Urinary bladder (tissue), 4 donors: ENCODE measurements around the gene VASP. TPM values are rescaled to one million over a fixed set of nuclear protein-coding genes. Genes with fewer than 3 reads are reported as not detected.

Experiments used
- DNase-seq: peaks from one replicate; pipeline ENCODE4 v3.0.0-alpha.2; 2015; ENCODE audit errors: extremely low spot score
- H3K27ac ChIP-seq: one replicate; pipeline ENCODE4 v1.5.1; 2013; ENCODE audit warnings: low read depth, mild to moderate bottlenecking, moderate library complexity
- H3K36me3 ChIP-seq: one replicate; pipeline ENCODE4 v1.6.1; 2013; ENCODE audit warnings: mild to moderate bottlenecking, moderate library complexity; ENCODE audit not compliant: insufficient read depth
- H3K4me1 ChIP-seq: one replicate; pipeline ENCODE4 v1.6.1; 2013; ENCODE audit warnings: mild to moderate bottlenecking, moderate library complexity; ENCODE audit not compliant: insufficient read depth
- H3K4me3 ChIP-seq: one replicate; pipeline ENCODE4 v1.5.1; 2013; ENCODE audit warnings: low read depth, low read length
- WGBS: extraction: QIAGEN DNeasy Blood & Tissue Kit; methylation state at CpG from one replicate; pipeline ENCODE4 v1.1.7; 2013; 5-methylcytosine and 5-hydroxymethylcytosine counted together
- polyA plus RNA-seq: library from polyadenylated mRNA; stranded (reverse); fragments of 200-250 nt; gene quantifications from one replicate; pipeline ENCODE4 v1.2.3, GENCODE V29; 2013
- total RNA-seq: library from RNA; depleted of rRNA; stranded (reverse); fragments of >200 nt; gene quantifications from one replicate; pipeline ENCODE4 v1.2.3, GENCODE V29; 2014
- donor health status: healthy with polysubstance abuse.
- donor health status: healthy.

Gene VASP
- total RNA-seq (42.6 TPM), polyA plus RNA-seq (174 TPM)

DNA sequence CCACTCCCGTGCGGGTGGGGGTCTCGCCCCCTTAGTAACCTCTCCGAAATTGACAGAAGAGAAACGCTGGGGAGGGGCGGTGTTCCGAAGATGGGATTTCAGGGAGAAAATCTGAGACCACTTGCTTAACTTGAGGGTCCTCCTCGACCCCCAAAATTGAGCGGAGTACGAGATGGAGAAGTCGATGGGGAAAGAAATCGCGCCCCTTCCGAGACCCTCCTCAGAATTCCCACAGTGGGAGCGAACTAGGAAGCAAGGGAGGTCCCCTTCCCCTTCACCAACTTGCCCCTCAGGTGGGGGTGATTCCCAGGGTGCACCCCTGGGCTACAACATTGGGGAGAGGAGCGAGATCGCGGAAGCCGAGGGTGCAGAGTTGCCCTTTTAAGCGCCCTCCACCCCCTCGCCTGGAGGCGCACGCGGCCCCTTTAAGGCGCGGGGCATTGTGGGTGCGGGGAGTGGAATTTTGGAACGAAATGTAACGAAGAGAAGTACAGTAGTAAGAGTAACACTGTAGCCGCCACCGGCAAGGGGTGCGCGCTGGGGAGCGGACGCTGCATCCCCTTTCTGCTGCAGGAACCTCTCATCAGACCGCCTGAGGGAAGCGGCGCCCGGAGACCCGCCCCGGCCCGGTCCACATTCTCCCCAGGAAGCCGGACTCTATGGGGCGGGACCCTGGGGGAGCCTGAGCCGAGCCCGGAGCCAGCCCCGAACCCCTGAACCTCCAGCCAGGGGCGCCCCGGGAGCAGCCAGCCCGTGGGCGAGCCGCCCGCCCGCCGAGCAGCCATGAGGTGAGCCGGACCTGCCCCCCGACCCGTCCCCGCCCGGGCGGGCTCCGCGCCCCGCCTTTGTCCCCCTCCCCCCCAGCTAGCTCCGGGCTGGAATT, at the start of gene VASP:
VASP (plus strand) TSS at position 491 of the 883 bp plus-strand sequence; CDS start at position 784, 293 bp downstream.
- WGBS: under 1% methylated on average over 65 of the region's 65 CpGs
- Histone ChIP-seq H3K36me3 (no peaks in the 10 kb centered on the region), H3K4me3 (peak within 1 kb of the TSS; percentile 93), H3K27ac (peak within 1 kb of the TSS; percentile 84), H3K4me1 (no peaks in the 10 kb centered on the region)
- peak; percentile 69 for DNase-seq

- Histone ChIP-seq H3K36me3 (no peaks in the 10 kb centered on the region), H3K27ac (no peak overlapping the region), H3K4me3 (no peak overlapping the region), H3K4me1 (no peaks in the 10 kb centered on the region)
- DNase-seq: no peak
Measured at GRCh38 chr19:45457776-45458175, 49.5 kb upstream of the VASP start.

- no peak overlapping the region for H3K4me3 ChIP-seq
- H3K36me3 ChIP-seq: no peaks in the 10 kb centered on the region
- WGBS: 54% methylated on average over 8 of the region's 8 CpGs
- H3K27ac ChIP-seq: no peak overlapping the region
- no peak for DNase-seq
- no peaks in the 10 kb centered on the region for H3K4me1 ChIP-seq
Measured at GRCh38 chr19:45460807-45461347, 46.4 kb upstream of the VASP start.

GRCh38 chr19:45462174-45462573, 45.1 kb upstream of the VASP start:
- Histone ChIP-seq H3K4me3 (no peak overlapping the region), H3K36me3 (no peaks in the 10 kb centered on the region), H3K27ac (no peak overlapping the region), H3K4me1 (no peaks in the 10 kb centered on the region)
- 67% methylated on average over 4 of the region's 4 CpGs for WGBS
- no peak for DNase-seq

GRCh38 chr19:45463241-45463640, 44.0 kb upstream of the VASP start:
- 71% methylated on average over 4 of the region's 4 CpGs for WGBS
- Histone ChIP-seq H3K4me3 (no peak overlapping the region), H3K4me1 (no peaks in the 10 kb centered on the region), H3K27ac (no peak overlapping the region), H3K36me3 (no peaks in the 10 kb centered on the region)
- DNase-seq: no peak

GRCh38 chr19:45464274-45464673, 43.0 kb upstream of the VASP start:
- Histone ChIP-seq H3K4me1 (no peaks in the 10 kb centered on the region), H3K36me3 (no peaks in the 10 kb centered on the region), H3K4me3 (no peak overlapping the region), H3K27ac (no peak overlapping the region)
- DNase-seq: no peak
- 85% methylated on average over 2 of the region's 2 CpGs for WGBS

- DNase-seq: no peak
- no peaks in the 10 kb centered on the region for H3K4me1 ChIP-seq
- H3K27ac ChIP-seq: no peak overlapping the region
- H3K36me3 ChIP-seq: no peaks in the 10 kb centered on the region
- 55% methylated on average over 8 of the region's 8 CpGs for WGBS
- H3K4me3 ChIP-seq: no peak overlapping the region
Measured at GRCh38 chr19:45464852-45465441, 42.3 kb upstream of the VASP start.

DNA sequence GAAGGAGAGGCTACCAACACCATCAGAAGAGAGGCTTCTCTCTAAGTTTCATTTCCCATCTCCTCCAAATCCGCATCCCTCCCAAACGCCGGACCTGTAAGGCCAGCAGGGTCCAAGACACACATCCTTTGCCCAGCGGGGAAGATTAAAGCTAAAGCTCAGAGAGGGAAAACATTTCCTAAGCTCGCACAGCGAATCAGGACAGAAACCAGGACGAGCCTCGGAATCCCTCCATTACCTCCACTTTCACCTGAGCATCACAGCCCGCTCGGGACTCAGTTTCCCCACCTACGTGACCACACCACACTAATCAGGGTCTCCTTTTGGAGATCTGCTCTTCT, 40.2 kb upstream of the VASP start:
- no peak for DNase-seq
- under 1% methylated on average over 11 of the region's 11 CpGs for WGBS
- Histone ChIP-seq H3K4me3 (peak overlapping the region; percentile 12), H3K27ac (peak overlapping the region; percentile 60), H3K36me3 (no peaks in the 10 kb centered on the region), H3K4me1 (no peaks in the 10 kb centered on the region)

DNA sequence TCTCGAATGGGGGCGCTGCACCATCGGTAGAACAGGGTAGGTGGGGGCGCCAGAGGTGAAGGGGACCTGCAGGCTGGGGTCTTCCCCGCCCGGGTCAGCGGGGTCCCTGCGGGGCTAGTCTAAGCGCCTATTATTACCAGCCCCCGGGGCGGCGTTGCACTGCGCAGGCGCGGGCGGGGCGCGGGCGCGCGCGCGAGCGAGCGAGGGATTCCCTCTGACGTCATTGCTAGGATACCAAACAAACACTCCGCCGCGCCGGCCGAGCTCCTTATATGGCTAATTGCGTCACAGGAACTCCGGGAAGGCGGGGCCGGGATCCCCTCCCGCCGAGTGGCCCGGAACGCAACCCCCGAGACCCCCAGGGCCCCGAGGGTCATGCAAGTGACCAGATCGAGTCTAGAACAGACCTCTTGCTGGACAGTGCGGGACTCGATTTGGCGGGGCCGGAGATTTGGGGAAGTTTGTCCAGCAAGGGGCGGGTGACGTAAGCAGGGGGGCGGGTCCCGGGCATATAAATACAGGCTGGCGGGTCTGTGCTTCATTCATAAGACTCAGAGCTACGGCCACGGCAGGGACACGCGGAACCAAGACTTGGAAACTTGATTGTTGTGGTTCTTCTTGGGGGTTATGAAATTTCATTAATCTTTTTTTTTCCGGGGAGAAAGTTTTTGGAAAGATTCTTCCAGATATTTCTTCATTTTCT, 39.7 kb upstream of the VASP start, which contains the start of gene FOSB:
FOSB (plus strand) TSS at position 541 of the 703 bp plus-strand sequence. CDS start 591 bp downstream, outside the sequence.
- no peaks in the 10 kb centered on the region for H3K36me3 ChIP-seq
- H3K4me3 ChIP-seq: peak within 1 kb of the TSS; percentile 48
- peak; percentile 91 for DNase-seq
- under 1% methylated on average over 56 of the region's 56 CpGs for WGBS
- no peaks in the 10 kb centered on the region for H3K4me1 ChIP-seq
- peak within 1 kb of the TSS; percentile 92 for H3K27ac ChIP-seq

- H3K27ac ChIP-seq: peak overlapping the region; percentile 35
- H3K4me1 ChIP-seq: no peaks in the 10 kb centered on the region
- under 1% methylated on average over 31 of the region's 31 CpGs for WGBS
- no peak for DNase-seq
- H3K36me3 ChIP-seq: no peaks in the 10 kb centered on the region
- peak overlapping the region; percentile 48 for H3K4me3 ChIP-seq
Measured at GRCh38 chr19:45468159-45468651, 39.1 kb upstream of the VASP start.

DNA sequence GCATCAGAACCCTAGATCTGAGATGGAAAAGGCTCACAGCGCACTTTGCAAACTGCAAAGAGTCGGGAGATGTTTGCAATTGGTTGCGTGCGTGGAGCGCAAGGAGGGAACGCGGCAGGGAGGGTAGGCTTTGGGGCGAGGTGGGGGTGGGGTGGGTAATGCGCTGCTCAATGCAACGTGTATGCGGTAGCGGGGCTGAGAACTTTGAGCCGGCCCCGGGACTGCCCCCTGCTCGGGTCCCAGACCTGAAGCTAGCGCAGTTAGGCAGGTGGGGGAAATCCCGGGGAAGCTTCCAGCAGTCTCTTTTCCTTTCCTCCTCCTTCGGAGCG, 38.5 kb upstream of the VASP start:
- no peaks in the 10 kb centered on the region for H3K4me1 ChIP-seq
- H3K4me3 ChIP-seq: peak overlapping the region; percentile 48
- peak overlapping the region; percentile 76 for H3K27ac ChIP-seq
- WGBS: 0% methylated on average over 19 of the region's 19 CpGs
- no peaks in the 10 kb centered on the region for H3K36me3 ChIP-seq
- peak; percentile 21 for DNase-seq

DNA sequence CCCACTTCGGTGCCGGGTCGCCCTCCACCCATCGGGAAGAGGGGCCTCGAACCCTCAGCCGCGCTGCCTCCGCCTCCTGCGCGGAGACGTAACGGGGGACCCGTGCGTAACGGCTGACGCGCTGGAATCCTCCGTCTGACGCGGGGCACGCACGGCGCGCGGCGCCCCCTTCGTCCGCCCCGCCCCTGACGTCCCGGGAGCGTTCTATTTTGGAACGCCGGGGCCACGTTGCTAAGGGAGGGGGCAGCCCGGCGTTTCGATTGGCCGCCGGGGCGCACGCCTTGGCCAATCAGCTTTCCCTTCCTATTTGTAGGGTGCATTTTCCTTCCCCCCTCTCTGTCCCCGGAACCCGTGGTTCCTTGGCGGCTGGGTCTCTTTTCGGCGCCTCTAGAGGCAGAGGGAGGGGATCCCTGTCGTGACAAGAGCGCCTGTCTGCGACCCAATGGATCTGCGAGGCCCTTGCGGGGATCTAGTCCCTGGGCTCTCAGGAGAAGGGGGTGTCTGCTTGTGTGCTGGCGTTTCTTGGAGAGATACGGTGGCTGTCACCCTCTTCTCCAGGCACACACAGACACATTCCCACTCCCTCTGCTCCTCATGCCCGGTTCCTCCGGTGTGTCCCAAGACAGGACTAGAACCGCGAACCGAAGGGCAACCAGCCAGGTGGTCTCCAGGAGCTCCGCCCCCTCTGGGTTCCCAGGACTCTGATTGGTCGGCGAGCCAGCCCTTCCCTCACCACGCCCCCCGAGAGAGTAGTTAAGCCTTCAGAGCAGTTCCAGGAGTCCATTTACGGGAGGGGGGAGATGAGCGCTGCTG, 37.9 kb upstream of the VASP start:
- H3K36me3 ChIP-seq: no peaks in the 10 kb centered on the region
- DNase-seq: peak; percentile 82
- H3K4me1 ChIP-seq: no peaks in the 10 kb centered on the region
- H3K4me3 ChIP-seq: peak overlapping the region; percentile 48
- WGBS: under 1% methylated on average over 65 of the region's 66 CpGs
- H3K27ac ChIP-seq: peak overlapping the region; percentile 76
